GM06990 (cell line): ENCODE measurements around the gene APOD.

Source experiments
- DNase-seq: peaks from one replicate; pipeline ENCODE4 v3.0.0-alpha.2; 2011; ENCODE audit not compliant: insufficient read length; ENCODE audit errors: extremely low read depth
- H3K27me3 ChIP-seq: replicated peaks from 2 replicates; pipeline ENCODE4 v1.6.0; 2011; ENCODE audit warnings: low read length; ENCODE audit not compliant: control insufficient read depth, insufficient read depth
- H3K36me3 ChIP-seq: 2 replicates; pipeline ENCODE4 v1.5.1; 2011; ENCODE audit warnings: low read length; ENCODE audit not compliant: control insufficient read depth, insufficient read depth
- H3K4me3 ChIP-seq: replicated peaks from 2 replicates; pipeline ENCODE4 v1.5.1; 2011; ENCODE audit warnings: low read depth, mild to moderate bottlenecking, control low read depth, low read length
- TF ChIP-seq, protein P1 (sequence below): IDR thresholded peaks from 2 replicates; pipeline ENCODE4 v1.5.1; 2011; ENCODE audit warnings: low read length, control low read depth, mild to moderate bottlenecking, inconsistent platforms; ENCODE audit not compliant: insufficient read depth, poor library complexity, severe bottlenecking

APOD gene

DNA sequence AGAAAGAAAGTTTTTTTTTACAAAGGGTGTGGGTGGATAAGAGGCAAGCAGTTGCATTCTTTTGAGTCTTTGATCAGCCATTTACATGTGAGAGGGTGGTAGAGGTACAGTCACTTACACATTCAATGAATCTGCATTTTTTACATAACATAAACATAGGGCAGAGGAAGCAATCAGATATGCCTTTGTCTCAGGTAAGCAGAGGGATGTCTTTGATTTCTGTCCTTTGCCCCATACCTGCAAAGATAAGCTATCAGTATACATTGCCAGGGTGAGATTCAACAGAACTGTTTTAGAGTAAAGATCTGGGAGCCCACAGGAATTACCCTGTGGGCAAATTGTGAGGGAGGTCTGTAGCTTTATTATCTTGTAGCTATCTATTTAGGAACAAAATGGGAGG lies 35.2 kb downstream of the APOD start:
- no peaks in the 10 kb centered on the region for H3K27me3 ChIP-seq
- H3K4me3 ChIP-seq, result no peak overlapping the region
- H3K36me3 ChIP-seq, result no peaks in the 10 kb centered on the region
- no peak for DNase-seq
- TF ChIP-seq, protein P1, sequence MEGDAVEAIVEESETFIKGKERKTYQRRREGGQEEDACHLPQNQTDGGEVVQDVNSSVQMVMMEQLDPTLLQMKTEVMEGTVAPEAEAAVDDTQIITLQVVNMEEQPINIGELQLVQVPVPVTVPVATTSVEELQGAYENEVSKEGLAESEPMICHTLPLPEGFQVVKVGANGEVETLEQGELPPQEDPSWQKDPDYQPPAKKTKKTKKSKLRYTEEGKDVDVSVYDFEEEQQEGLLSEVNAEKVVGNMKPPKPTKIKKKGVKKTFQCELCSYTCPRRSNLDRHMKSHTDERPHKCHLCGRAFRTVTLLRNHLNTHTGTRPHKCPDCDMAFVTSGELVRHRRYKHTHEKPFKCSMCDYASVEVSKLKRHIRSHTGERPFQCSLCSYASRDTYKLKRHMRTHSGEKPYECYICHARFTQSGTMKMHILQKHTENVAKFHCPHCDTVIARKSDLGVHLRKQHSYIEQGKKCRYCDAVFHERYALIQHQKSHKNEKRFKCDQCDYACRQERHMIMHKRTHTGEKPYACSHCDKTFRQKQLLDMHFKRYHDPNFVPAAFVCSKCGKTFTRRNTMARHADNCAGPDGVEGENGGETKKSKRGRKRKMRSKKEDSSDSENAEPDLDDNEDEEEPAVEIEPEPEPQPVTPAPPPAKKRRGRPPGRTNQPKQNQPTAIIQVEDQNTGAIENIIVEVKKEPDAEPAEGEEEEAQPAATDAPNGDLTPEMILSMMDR, result no peak

DNA sequence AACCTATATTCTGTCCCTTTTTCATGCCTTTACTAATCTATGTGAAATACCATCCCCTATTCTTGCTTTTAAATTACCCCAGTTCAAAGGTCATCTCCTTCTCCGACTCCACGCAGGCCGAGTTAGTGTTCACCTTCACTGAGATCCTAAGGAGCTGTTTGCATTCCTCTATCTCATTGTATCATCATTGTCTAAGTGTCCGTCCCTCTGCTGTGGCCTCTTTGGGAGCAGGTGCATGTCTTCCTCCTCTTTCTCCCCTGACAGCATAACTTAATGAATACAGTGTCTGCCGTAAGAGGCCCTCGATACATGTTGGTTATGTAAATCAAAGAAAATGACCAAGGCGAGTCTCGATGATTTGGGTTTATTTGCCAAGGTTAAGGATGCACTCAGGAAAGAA lies 35.7 kb downstream of the APOD start:
- TF ChIP-seq, protein P1, result no peak
- DNase-seq, result no peak
- H3K36me3 ChIP-seq, result no peaks in the 10 kb centered on the region
- H3K27me3 ChIP-seq, result no peaks in the 10 kb centered on the region
- H3K4me3 ChIP-seq, result no peak overlapping the region

DNA sequence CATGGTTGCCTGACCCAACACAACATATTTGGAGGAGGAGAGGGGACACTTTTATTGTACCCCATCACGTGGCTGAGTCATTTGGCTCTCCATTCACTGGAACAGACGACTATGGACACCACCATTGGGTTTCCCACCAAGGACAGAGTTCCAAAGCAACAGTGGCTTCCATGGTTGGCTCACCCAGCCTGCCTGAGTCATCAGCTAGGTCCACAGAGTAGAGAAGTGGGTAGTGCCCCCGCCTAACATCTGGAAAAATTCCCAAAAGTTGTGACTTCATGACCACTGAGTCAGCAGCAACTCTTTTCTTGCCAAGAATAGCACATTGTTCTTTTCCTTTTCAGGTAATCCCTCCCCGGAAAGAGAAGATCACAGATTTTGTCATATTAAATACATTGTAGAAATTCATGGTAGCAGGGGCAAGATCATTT lies 37.6 kb downstream of the APOD start:
- Histone ChIP-seq H3K27me3 (no peaks in the 10 kb centered on the region), H3K36me3 (no peaks in the 10 kb centered on the region), H3K4me3 (no peak overlapping the region)
- TF ChIP-seq, protein P1, result no peak
- no peak for DNase-seq

DNA sequence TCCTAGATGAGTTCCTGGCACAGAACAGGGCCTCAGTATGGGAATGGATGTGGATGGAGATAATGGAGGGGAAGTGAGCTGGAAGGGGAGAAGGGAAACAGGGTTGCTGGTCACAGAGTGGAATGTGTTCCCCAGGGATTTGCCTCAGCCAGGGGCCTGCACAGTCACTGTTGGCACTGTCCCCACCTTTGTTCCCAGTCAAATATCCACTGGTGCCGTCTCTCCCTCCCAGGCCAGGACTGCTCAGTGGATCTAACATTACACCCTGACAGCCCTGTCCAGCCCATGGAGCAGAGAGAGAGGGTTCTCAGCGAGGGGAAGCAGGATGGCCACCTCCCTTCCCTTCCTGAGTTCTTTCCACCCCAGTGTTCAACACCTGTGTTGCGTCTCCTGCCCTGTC lies 39.1 kb downstream of the APOD start:
- Histone ChIP-seq H3K36me3 (no peaks in the 10 kb centered on the region), H3K27me3 (no peaks in the 10 kb centered on the region), H3K4me3 (no peak overlapping the region)
- no peak for DNase-seq
- TF ChIP-seq, protein P1, result no peak

DNA sequence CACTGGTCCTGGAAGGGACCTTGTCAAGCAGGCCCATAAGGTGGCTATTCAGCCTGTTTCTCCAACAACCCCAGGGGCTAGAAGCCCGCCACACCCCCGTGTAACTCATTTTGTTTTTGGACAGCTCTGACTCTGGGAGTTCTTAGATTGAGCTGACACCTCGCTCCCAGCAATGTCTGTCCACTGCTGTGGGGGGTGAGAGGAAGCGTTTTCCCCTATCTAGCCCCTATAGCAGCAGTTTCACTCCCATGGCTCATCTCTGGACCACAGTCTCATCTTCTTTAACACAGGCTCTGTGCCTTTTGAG lies 39.6 kb downstream of the APOD start:
- TF ChIP-seq, protein P1, result no peak
- no peak overlapping the region for H3K4me3 ChIP-seq
- DNase-seq, result no peak
- H3K36me3 ChIP-seq, result no peaks in the 10 kb centered on the region
- H3K27me3 ChIP-seq, result no peaks in the 10 kb centered on the region

DNA sequence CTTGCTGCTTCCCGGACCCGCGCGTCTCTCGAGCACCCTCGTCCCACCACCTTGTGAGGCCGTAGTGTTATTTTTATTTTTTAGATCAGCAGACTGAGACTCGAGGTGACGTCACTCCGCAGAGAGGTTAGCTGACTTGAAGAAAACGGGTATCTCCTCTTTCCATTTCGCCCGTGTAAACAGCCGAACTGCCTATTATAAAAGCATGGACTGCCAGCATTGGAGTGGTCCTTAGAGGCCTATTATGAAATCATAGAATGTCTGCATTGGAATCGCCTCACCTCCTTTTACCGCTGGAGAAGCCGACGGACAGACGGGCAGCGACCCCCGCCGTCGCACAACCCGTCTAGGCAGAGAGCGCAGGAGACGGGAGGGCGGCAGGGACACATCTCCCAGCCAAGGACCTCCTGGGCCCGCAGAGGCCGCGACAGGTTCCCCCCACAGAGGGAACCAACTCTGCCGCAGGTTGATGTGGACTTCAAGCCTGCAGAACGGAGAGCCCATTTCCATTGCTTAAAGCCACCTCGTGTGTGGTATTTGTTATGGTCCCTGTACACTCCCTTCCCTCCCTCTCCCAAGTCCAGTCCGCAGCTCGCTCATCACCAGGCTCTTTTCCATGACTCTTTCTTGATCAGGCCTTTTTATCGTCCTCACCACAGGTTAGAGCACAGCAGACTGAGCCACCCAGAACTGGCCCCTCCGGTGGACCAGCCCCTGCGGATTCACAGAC lies 40.1 kb downstream of the APOD start:
- DNase-seq, result no peak

More for the DNA sequence above, 40.1 kb downstream of the APOD start:
- no peaks in the 10 kb centered on the region for H3K36me3 ChIP-seq
- TF ChIP-seq, protein P1, result no peak
- H3K27me3 ChIP-seq, result no peaks in the 10 kb centered on the region
- H3K4me3 ChIP-seq, result peak overlapping the region; percentile 88
